Stimulated activated CD8-positive, alpha-beta memory T cell treated with anti-CD3 and anti-CD28 coated beads, Interleukin-7, amount 100 ng/mL, for 1 hour (primary cell): ENCODE data around the gene CFAP20DC.
"Not testable (repeated sequence)": the region's sequence is repeated elsewhere in the genome, so short reads cannot be mapped to it uniquely, and the experiment has no call there.

Experiments used
- DNase-seq, 2 donors: peaks; one replicate each; pipeline ENCODE4 v3.0.0-alpha.2; 2020; ENCODE audit warnings: low read depth in 2 of 2

The CFAP20DC gene

DNA sequence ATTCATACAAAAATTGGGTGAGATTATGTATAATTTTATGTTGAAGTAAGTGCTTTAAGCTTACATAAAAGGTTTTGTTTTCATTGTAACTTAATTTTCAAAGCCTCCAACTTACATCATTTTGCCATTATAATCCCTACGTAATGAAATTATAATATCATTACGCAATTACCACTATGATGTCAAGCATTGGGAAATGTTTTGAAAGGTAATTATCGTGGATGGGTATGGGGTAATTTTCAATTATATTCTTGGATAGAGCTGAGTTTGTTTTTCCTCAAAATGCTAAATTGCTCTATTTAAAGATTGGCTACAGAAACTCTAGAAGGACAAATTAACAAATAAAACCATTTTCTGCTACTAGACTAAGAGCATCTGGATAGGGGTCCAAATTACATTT lies 303.1 kb downstream of the CFAP20DC start:
- no peak for DNase-seq

DNA sequence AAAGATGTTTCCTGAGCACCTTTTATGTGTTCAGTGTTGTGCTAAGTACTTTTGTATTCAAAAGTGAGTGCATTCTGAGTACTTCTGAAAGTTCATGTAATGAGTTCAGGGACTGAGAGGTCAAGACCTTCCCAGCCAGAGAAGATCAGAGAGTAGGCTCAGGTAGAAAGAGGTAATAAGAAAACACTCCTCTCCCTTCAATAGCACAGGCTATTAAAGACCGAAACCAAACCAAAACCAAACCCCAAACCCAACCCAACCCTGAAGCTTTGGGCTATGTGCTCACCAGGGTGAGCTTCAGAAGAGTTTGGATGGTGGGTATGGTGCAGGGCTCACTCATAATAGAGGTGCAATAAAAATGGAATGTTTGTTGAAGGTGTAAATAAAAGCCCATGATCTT lies 306.5 kb downstream of the CFAP20DC start:
- no peak for DNase-seq

DNA sequence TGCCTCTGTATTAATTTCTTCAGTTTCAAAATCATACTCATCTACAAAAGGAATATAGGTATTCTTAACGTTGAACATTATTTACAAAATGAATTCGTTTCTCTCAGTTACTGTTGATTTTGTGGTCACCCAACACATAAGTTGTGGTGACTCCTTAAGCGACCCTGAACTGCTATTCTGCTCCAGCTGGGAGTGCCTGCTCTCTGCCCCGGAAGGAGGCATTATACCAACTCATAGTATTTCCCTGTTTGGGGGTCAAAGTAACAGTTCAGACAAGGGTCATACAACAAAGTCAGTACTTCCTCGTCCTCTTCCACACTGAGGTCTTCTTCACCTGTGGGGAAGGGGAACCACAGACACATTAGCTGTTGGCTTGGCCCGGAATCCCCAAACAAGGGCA lies 307.6 kb downstream of the CFAP20DC start:
- DNase-seq = no peak

DNA sequence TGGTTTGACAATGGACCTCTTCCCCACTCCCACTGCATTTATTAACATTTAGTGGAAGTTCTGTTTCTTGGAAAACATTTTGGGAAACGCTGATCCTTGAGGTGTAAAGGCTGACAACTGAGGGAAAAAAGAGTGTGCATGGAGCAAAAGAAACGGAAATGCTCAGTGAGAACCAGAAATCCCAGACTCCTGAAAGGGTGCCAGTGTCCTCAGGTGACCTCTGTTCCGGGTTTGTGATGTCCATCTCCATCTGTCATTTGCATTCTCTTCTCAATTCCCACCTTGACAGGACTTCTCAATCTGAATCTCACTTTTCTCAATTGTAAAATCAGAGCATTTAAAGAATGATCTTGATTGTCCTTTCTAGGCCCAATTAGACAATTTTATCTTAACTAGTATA lies 312.2 kb downstream of the CFAP20DC start:
- DNase-seq = no peak

DNA sequence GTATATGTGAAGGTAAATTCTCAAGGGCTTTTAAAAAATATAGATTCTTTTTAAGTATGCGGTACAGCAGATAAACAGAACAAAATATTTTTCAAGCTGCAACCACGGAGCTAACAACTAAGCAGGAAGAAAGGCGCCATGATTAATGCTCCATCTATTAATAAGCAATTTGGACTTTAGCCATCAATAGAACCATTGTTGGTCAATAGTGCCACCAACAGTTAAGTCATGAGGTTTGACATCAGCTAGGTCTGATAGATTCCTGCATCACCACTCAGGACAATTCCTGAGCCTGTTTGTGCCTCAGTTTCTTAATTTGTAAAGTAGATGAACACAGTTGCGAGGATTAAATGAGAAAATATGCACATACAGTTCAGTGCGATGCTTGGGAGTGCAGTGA lies 318.2 kb downstream of the CFAP20DC start:
- DNase-seq = no peak

DNA sequence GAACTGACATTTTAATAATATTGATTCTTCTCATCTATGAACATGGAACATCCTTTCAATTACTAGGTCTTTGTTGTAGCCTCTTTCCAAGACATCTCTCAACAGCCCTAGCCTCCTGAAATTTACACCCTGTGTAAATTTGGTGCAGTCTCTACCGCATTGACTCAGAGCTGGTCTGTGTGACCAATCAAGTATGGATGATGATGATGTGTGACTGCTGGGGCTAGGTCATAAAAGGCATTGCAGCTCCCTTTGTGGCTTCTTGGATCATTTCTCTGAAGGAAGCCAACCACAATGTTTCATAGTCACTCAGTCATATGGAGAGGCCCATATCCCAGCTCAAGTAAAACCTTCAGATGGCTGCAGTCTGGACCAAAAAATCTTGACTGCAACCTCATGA lies 321.1 kb downstream of the CFAP20DC start:
- no peak for DNase-seq

DNA sequence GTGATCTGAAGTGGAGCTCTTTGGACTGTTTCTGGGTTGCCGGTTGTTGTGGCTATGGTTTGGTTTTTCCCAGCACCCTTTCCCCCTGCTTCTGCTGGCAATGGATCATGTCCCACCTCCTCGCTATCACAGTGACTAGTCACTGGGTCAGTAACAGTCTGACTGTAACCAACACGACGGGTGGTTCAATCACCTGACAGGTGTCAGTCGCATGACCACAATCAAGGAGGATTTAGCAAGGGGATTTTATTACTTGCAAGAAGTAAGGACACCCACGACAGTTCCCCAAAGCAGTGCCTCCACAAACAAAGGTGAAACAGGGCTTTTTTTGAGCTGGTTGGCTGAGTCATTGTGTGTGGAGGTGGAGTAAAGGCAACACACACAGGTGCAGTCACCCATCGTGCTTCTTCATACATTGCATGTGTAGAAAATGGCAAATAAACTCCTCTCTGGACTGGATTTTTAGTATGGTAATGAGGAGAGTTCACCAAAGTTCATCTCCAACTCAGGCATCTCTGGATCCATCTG lies 324.4 kb downstream of the CFAP20DC start:
- no peak for DNase-seq

DNA sequence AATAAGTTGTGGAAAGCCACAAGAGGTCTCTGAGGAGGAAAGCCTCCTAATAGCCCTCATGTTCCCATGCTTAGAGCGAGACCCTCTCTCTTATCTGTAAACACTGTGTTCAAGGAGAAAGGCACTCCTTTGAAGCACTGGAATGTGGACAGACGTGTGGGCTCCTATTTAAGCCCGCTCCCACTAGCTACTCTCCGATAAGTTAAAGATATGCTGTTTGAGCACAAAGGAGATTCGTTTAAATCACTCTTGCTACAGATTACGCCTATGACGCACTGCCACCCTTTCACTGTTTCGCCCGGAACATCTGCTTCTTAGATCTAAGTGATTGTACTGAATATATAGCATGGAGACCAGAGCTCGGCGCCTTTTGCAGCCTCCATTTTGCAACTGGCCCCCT lies 325.5 kb downstream of the CFAP20DC start:
- DNase-seq = no peak

DNA sequence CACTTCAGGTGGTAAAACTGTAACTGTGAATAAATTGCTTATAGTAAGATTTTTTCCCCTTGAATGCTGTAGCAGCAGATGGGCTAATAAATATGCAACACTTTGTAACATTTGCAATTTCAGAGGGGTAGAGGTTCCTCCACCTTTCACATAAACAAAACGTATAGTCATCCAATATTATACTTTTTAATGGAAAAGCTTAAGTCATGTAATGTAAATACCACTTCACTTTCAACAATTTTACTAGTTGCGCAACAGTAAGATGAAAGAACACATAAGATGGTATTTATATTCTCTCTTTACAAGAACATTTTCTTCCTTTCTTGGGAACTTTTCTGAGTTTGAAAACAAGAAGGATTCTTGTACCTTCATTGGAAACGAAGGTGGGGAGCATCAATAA lies 326.7 kb downstream of the CFAP20DC start:
- no peak for DNase-seq

DNA sequence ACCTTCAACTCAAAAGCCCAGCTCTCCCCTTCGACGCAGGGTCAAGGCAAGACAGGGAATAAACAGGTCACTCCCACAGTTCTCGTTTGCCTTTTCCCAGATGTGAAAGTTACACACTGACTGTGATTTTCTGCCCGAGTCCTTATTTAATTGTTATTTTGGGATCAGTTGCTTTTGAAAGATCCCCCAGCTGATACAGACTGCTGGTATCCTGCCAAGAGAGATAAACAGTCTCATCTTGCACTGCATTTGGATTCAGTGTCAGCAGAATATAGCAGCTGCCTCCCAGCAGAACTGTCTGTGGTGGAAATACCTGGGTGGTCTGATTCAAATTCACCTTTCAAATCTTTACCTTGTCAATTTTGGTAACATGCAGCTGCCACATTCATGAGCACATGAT lies 327.3 kb downstream of the CFAP20DC start:
- no peak for DNase-seq

DNA sequence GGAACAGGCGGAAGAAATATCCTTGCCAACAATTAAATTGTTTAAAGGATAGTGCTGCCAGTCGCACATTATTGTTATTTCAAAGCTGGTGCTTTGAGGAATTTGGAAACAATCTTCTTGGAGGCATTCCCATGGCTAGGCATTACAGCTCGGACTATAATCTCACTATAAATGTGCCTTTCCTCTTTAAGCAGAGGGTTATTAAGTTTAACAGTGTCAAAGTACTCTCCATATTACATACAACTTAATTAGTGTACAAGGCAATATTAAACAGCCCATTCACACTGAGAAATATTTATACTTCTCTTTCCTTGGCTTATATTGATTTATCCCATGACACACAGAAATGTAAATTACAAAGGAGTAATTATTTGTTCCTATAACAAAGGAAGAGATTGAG lies 329.3 kb downstream of the CFAP20DC start:
- DNase-seq = no peak

DNA sequence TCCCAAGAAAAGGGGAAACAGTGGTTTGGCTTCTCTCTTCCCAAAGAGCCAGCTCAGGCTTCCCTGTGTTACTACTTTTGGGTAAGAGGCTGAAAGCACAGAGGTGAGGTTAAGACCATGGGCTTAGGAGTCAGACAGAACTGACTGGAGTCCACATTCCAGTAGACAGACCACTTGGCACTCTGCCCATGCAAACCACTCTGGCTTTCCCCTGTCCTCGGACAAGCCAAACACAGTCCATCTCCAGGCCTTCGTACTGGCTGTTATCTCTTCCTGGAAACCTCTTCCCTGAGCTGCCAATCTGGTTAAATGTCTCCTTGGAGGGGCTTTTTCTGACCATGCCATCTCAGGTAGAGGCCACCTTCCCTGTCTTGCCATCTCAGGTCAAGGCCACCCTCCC lies 330.1 kb downstream of the CFAP20DC start:
- DNase-seq = no peak

DNA sequence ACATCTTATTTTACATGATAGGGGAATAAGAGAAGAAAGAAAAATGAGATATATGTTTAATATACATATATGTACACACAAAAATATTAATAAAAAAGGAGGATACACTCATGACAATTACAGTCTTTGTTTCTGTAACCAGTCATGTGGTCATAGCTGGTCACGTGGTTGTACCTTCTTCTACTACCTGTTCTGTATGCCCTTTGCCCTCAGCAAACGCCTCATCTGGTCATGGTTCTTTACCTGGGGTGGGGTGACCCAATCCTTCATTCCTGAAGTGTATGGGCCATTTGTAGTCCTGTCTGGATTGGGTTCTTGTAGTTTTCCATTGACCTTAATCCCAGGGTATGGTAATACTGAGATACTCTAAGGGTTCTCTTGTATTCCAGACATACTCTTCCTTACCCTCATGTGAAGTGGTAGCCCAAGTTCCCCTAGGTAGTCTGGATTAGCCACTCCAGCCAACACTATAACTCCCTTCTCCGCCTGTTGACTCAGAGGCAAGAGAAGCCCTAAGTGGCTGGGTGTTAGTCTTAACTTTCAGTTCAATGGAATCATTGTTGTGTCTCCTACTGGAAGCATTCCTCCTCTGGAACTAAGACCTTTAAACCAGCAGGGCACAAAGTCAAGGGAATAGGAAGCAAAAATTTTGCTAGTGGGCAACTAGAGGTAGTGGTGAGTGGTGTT lies 336.0 kb downstream of the CFAP20DC start:
- no peak for DNase-seq

DNA sequence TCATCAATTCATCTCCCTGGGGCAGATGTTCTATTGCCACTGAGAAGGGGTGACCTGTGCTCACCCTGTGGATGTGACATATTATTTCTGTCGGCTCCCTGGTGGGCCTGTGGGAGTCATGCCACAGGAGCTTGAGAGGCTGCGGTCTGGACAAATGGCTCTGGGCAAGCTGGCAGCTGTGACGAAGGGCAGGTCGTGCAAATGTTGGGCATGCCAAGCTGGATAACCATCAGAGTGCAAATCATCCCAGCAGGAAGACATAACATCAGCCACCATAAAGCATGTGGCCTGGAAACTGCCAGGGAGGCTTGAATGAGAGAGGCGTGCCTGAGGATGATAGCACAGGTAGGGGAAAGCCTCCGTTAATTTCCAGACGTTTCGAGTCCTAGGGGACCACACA lies 338.0 kb downstream of the CFAP20DC start:
- DNase-seq = no peak

DNA sequence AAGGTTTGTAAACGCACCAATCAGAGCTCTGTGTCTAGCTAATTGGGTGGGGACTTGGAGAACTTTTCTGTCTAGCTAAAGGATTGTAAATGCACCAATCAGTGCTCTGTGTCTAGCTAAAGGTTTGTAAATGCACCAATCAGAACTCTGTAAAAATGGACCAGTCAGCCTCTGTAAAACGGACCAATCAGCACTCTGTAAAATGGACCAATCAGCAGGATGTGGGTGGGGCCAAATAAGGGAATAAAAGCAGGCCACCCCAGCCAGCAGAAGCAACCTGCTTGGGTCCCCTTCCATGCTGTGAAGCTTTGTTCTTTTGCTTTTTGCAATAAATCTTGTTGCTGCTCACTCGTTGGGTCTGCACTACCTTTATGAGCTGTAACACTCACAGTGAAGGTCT lies 340.8 kb downstream of the CFAP20DC start:
- DNase-seq = not testable (repeated sequence)

DNA sequence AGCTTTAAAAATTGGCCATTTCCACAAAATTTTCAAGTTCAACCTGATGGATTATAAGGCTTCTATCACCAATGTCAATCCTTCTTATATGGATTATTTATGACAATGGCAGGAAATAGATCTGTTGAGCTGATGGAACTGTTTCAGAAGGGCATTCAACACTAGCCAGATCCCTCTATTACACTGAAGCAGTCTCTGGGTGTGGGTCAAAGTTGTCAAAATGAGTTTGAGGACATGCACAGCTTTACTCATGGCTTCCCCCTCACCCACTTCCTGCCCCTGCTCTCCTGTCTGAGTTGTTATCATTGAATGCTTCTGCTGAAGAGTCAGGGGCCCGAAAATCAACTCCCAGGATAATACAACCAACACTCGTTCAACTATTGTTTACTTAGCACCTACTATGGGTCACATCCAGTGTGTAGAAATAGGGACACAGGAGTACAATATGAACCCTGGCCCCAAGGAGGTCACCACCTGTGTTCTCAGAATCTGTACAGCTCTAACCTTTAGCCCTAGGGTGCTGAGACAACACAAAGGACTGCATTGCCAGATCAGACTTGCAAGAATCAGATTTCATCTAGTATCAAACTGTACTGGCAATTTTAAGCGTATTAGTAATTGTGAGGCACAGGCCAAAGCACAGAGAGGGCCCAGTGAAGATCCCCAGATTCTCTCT lies 341.6 kb downstream of the CFAP20DC start:
- DNase-seq = no peak

DNA sequence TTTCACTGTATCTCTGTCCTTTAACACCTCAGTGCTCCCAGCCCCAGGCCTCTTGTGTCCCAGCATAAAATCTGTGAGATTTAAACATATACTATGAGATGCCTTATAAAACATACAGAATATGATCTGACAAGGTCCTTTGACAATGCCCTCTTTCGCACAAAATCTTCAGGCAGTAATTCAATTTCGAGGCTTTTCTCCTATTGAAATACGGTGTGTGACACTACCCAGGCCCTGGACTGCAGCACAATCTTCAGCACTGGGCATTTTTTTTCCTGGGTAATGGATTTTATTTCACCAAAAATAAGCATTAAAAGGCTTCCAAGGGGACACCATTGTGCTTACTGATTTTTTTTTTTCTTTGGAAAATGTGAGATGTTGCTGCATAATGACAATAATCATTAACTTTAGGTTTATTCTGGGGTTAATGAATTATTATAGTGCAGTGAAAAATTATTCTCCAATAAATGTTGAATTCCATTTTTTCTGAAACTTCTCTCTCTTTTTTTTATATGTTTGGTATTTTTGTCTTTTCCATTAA lies 342.4 kb downstream of the CFAP20DC start:
- no peak for DNase-seq

DNA sequence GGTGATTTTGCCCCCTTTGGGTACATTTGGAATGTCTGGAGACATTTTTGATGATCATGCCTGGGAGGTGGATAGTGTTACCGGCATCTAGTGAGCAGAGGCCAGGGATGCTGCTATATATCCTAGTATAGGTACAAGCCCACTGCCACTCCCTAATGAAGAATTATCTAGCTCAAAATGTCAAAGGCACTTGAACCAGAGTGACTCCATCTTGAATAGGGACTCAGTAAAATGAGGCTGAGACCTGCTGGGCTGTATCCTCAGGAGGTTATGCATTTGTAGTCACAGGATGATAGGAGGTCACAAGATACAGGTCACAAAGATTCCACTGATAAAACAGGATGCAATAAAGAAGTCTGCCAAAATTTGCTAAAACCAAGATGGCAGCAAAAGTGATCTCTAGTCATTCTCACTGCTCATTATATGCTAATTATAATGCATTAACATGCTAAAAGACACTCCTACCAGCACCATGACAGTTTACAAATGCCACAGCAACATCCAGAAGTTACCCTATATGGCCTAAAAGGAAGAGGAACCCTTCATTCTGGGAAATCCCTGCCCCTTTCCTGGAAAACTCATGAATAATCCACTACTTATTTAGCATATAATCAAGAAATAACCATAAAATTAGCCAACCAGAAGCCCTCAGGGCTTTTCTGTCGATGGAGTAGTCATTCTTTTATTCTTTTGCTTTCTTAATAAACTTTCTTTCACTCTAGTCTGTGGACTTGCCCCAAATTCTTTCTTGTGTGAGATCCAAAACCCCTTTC lies 343.2 kb downstream of the CFAP20DC start:
- no peak for DNase-seq

DNA sequence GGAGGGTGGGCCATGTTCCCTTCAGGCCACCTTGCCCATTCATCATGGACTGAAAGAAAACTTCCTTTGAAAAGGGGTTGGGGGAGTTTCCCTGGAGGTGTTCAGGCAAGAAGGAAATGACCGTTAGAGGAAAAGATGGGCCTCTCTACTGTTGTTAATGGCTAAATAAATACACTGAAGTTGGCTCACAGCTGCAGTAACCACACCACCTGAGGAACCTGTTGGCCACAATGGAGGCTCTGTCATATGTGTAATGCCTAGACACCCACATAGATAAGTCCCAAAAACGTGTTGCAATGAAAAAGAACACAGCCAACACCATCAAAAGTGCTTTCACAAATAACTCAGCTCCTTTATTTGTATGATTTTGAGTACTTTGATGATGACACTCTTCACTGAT lies 345.1 kb downstream of the CFAP20DC start:
- no peak for DNase-seq

DNA sequence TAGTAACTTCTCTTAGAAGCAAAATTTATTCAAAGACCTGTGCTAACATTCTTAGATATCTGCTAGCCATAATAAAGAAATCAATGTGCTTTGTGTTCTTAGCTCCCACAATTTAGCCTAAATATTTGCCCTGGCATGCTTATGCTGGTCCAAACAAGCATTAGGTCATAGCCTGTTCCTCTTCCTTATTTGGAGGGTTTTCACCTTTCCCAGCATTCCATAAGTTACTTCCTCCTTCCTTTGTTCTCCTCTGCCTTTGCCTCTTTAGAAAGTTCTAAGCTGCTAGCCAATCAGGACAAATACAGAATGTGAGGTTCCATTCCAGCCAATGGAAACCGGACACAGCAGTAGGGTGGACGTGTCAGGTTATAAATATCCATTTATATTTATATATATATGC lies 345.5 kb downstream of the CFAP20DC start:
- not testable (repeated sequence) for DNase-seq

DNA sequence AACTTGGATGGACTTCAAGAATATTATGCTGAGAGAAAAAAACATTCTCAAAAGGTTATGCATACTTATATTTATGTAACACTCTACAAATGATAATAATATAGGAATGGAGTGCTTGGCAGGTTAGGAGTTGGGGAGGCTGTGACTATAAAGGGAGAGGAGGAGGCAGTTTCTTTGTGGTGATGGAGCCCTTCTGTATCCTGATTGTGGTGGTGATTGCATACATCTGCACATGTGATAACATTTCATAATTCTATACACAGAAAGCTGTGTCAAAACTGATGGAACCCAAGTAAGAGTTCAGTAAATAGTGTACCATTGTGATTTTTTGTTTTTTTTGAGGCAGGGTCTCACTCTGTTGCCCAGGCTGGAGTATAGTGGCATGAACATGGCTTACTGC lies 351.6 kb downstream of the CFAP20DC start:
- DNase-seq = no peak

DNA sequence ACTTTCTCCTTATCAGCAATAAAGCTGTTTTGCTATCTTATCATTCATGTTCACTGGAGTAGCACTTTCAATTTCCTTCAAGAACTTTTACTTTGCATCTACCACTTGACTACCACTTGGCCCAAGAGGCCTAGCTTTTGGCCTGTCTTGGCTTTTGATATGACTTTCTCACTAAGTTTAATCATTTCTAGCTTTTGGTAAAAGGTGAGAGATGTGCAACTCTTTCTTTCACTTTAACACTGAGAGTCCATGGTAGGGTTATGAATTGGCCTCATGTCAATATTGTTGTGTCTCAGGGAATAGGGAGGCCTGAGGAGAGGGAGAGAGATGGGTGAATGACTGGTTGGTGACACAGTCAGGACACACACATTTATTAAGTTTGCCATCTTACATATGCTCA lies 352.3 kb downstream of the CFAP20DC start:
- no peak for DNase-seq
